ENCODE results near the gene TTC16. TPM values are rescaled to one million over a fixed set of nuclear protein-coding genes. Genes with fewer than 3 reads are reported as not detected.

TTC16 gene
- total RNA-seq, 3 donors from 2014 or later = under 0.01 to 0.59 (median 0.16) TPM

- no peak for DNase-seq (ENCODE audit: low spot score in 2 of 2)
- peaks cover 0 to under 1% of the 10 kb centered on the region in 2 donors for H3K4me1 ChIP-seq
- no peak for TF ChIP-seq POLR2AphosphoS5 (IDR thresholded peaks at IDR 0.05)
- TF ChIP-seq CTCF (IDR thresholded peaks at IDR 0.05) = no peak
- no peak for TF ChIP-seq POLR2A (IDR thresholded peaks at IDR 0.05)
- intact Hi-C loops (cut with DNase I; ENCODE audit: low total_unique reads) = no loop called here
- H3K9me3 ChIP-seq = no peaks in the 10 kb centered on the region
- H3K27ac ChIP-seq = no peak overlapping the region
- no peaks in the 10 kb centered on the region for H3K36me3 ChIP-seq
- no peaks in the 10 kb centered on the region for H3K27me3 ChIP-seq
- no peak overlapping the region for H3K4me3 ChIP-seq
These were observed 5.5 kb downstream of the TTC16 start for GRCh38 chr9:127721391-127721821.

DNA sequence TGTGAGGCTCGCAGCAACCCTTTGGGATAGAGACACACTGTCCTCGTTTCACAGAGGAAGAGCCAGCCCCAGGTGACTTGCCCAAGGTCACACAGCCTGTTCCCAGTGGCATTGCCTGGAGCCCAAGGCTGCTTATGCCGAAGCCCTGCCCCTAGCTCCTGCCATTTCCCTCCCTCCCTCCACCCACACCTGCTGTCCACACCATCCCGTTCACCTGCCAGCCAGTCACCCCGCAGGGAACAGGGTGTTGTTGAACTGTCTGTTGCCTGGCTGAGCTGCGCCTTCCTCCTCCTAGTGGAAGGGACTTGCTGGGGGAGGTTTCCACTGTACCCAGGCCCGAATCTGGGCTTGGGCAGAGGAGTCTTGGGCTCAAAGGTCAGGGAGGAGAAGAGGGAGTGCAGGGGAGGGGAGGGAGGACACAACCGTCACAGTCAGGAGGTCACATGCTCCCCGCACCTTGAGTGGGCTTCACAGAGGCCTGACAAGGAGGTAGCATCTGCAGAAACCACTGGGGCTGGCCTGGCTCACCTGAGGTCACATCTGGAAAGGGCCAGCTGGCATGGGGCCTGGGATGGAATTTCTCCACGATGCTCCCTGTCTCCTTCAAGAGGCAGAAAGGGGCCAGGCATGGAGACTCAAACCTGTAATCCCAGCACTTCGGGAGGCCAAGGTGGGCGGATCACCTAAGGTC, 6.3 kb downstream of the TTC16 start:
- Histone ChIP-seq H3K4me1 (no peaks in the 10 kb centered on the region), H3K36me3 (no peaks in the 10 kb centered on the region), H3K27me3 (no peaks in the 10 kb centered on the region), H3K4me3 (no peak overlapping the region), H3K9me3 (no peaks in the 10 kb centered on the region), H3K27ac (no peak overlapping the region)
- intact Hi-C loops (cut with DNase I; ENCODE audit: low total_unique reads) = no loop called here
- no peak for TF ChIP-seq POLR2AphosphoS5 (IDR thresholded peaks at IDR 0.05)
- TF ChIP-seq CTCF (IDR thresholded peaks at IDR 0.05) = no peak
- TF ChIP-seq POLR2A (IDR thresholded peaks at IDR 0.05) = no peak
- no peak for DNase-seq (ENCODE audit: low spot score in 2 of 2)

DNA sequence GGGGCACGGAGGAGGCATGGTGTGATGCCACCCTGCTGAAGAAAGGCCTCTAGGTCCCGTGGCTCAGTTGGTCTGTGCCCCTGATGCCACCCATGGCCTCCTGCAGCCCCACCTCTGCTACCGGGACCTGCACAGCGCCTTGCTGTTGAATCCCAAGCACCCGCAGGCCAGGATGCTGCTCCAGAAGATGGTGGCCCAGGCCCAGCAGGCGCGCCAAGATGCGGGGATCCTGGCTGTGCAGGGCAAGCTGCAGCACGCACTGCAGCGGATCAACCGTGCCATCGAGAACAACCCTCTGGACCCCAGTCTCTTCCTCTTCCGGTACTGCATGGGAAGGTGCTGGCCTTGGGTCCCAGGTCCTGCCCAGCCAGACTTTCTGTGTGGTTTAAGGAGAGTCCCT, 7.1 kb downstream of the TTC16 start:
- Histone ChIP-seq H3K36me3 (no peaks in the 10 kb centered on the region), H3K9me3 (no peaks in the 10 kb centered on the region), H3K4me1 (no peaks in the 10 kb centered on the region), H3K27me3 (no peaks in the 10 kb centered on the region), H3K4me3 (no peak overlapping the region), H3K27ac (no peak overlapping the region)
- intact Hi-C loops (cut with DNase I; ENCODE audit: low total_unique reads) = no loop called here
- no peak for DNase-seq (ENCODE audit: low spot score in 2 of 2)
- TF ChIP-seq CTCF (IDR thresholded peaks at IDR 0.05) (no peak), POLR2A (IDR thresholded peaks at IDR 0.05) (no peak), POLR2AphosphoS5 (IDR thresholded peaks at IDR 0.05) (no peak)

- intact Hi-C loops (cut with DNase I; ENCODE audit: low total_unique reads) = no loop called here
- H3K4me3 ChIP-seq = no peak overlapping the region
- TF ChIP-seq POLR2AphosphoS5 (IDR thresholded peaks at IDR 0.05) (no peak), CTCF (IDR thresholded peaks at IDR 0.05) (no peak), POLR2A (IDR thresholded peaks at IDR 0.05) (no peak)
- H3K4me1 ChIP-seq = no peaks in the 10 kb centered on the region
- no peaks in the 10 kb centered on the region for H3K27me3 ChIP-seq
- no peak for DNase-seq (ENCODE audit: low spot score in 2 of 2)
- H3K9me3 ChIP-seq = no peaks in the 10 kb centered on the region
- H3K36me3 ChIP-seq = no peaks in the 10 kb centered on the region
- H3K27ac ChIP-seq = no peak overlapping the region
These were observed 7.6 kb downstream of the TTC16 start for GRCh38 chr9:127723444-127723843.

GRCh38 chr9:127724012-127724411, 8.1 kb downstream of the TTC16 start:
- TF ChIP-seq POLR2AphosphoS5 (IDR thresholded peaks at IDR 0.05) = no peak
- no peak for TF ChIP-seq POLR2A (IDR thresholded peaks at IDR 0.05)
- TF ChIP-seq CTCF (IDR thresholded peaks at IDR 0.05) = no peak
- no peak for DNase-seq (ENCODE audit: low spot score in 2 of 2)
- H3K4me1 ChIP-seq = no peaks in the 10 kb centered on the region
- H3K9me3 ChIP-seq = no peaks in the 10 kb centered on the region
- no peaks in the 10 kb centered on the region for H3K36me3 ChIP-seq
- H3K4me3 ChIP-seq = no peak overlapping the region
- intact Hi-C loops (cut with DNase I; ENCODE audit: low total_unique reads) = no loop called here
- H3K27me3 ChIP-seq = no peaks in the 10 kb centered on the region
- no peak overlapping the region for H3K27ac ChIP-seq
